Neuronal stem cell (in vitro differentiated cells): ENCODE data around the gene FBXO47.
"Not testable (repeated sequence)": the region's sequence is repeated elsewhere in the genome, so short reads cannot be mapped to it uniquely, and the experiment has no call there.

Source experiments
- DNase-seq: peaks from one replicate; pipeline ENCODE4 v3.0.0-alpha.2; 2013; ENCODE audit warnings: low spot score
- H2AFZ ChIP-seq: one replicate; pipeline ENCODE4 v1.6.1; 2013; ENCODE audit warnings: mild to moderate bottlenecking, low read length, inconsistent platforms
- H2AK5ac ChIP-seq: 2 replicates; pipeline ENCODE4 v1.6.1; 2013; ENCODE audit warnings: low read depth, mild to moderate bottlenecking, inconsistent platforms, low read length, moderate library complexity, mixed read lengths
- H2BK120ac ChIP-seq: 2 replicates; pipeline ENCODE4 v1.6.1; 2013; ENCODE audit warnings: low read depth, mild to moderate bottlenecking, inconsistent platforms, low read length, moderate library complexity, mixed read lengths
- H2BK12ac ChIP-seq: one replicate; pipeline ENCODE4 v1.6.1; 2013; ENCODE audit warnings: low read length, inconsistent platforms
- H2BK15ac ChIP-seq: 2 replicates; pipeline ENCODE4 v1.6.1; 2013; ENCODE audit warnings: mild to moderate bottlenecking, low read length, inconsistent platforms, mixed read lengths
- H2BK5ac ChIP-seq: one replicate; pipeline ENCODE4 v1.6.1; 2013; ENCODE audit warnings: inconsistent platforms, mild to moderate bottlenecking, low read length, moderate library complexity
- H3K14ac ChIP-seq: one replicate; pipeline ENCODE4 v1.6.1; 2013; ENCODE audit warnings: low read length, inconsistent platforms
- H3K18ac ChIP-seq: 2 replicates; pipeline ENCODE4 v1.6.1; 2013; ENCODE audit warnings: low read length, inconsistent platforms
- H3K23ac ChIP-seq: 2 replicates; pipeline ENCODE4 v1.6.1; 2013; ENCODE audit warnings: low read depth, mild to moderate bottlenecking, mixed read lengths, low read length, inconsistent platforms; ENCODE audit not compliant: poor library complexity
- H3K27ac ChIP-seq: replicated peaks from 3 replicates; pipeline ENCODE4 v1.5.1; 2013; ENCODE audit warnings: low read length, inconsistent platforms
- H3K27me3 ChIP-seq, 3 experiments: 2 replicates each; pipeline ENCODE4 v1.6.1; 2013; ENCODE audit warnings: low read length in 3 of 3, mild to moderate bottlenecking in 2 of 3, inconsistent platforms in 1 of 3, low read depth in 1 of 3, mixed read lengths in 1 of 3, moderate library complexity in 1 of 3; ENCODE audit not compliant: control insufficient read depth in 3 of 3, insufficient read depth in 3 of 3
- H3K36me3 ChIP-seq, 2 donors: replicated peaks in 1 of 2; 2 replicates each; pipeline ENCODE4 v1.6.1; 2013; ENCODE audit warnings: low read length in 2 of 2; ENCODE audit not compliant: control insufficient read depth in 2 of 2, insufficient read depth in 2 of 2
- H3K4ac ChIP-seq: 2 replicates; pipeline ENCODE4 v1.6.1; 2013; ENCODE audit warnings: inconsistent platforms, mild to moderate bottlenecking, low read length, moderate library complexity
- H3K4me1 ChIP-seq, 2 donors: 1 replicate in 1 of 2; 2 replicates in 1 of 2; pipeline ENCODE4 v1.6.1; 2013; ENCODE audit warnings: low read length in 2 of 2, low read depth in 1 of 2; ENCODE audit not compliant: control insufficient read depth in 2 of 2, insufficient read depth in 1 of 2
- H3K4me2 ChIP-seq: one replicate; pipeline ENCODE4 v1.6.1; 2013; ENCODE audit warnings: mild to moderate bottlenecking, low read length, inconsistent platforms; ENCODE audit not compliant: insufficient read depth, poor library complexity, severe bottlenecking
- H3K4me3 ChIP-seq, 2 donors: 2 replicates each; pipeline ENCODE4 v1.5.1; 2013; ENCODE audit warnings: low read length in 2 of 2, mild to moderate bottlenecking in 2 of 2, inconsistent platforms in 1 of 2, moderate library complexity in 1 of 2
- H3K79me1 ChIP-seq: one replicate; pipeline ENCODE4 v1.6.1; 2013; ENCODE audit warnings: low read depth, mild to moderate bottlenecking, inconsistent platforms, low read length, moderate library complexity
- H3K9ac ChIP-seq: one replicate; pipeline ENCODE4 v1.6.1; 2013; ENCODE audit warnings: mild to moderate bottlenecking, low read depth, low read length, inconsistent platforms; ENCODE audit not compliant: poor library complexity
- H3K9me3 ChIP-seq, 2 donors: replicated peaks in 1 of 2; 2 replicates each; pipeline versions ENCODE3 to v1.6.1; 2013; ENCODE audit warnings: low read length in 2 of 2, mild to moderate bottlenecking in 2 of 2, inconsistent platforms in 1 of 2, low read depth in 1 of 2, mixed read lengths in 1 of 2, moderate library complexity in 1 of 2; ENCODE audit not compliant: control insufficient read depth in 2 of 2, insufficient read depth in 1 of 2
- H4K8ac ChIP-seq: one replicate; pipeline ENCODE4 v1.6.1; 2013; ENCODE audit warnings: low read depth, mild to moderate bottlenecking, inconsistent platforms, low read length, moderate library complexity
- H4K91ac ChIP-seq: one replicate; pipeline ENCODE4 v1.6.1; 2013; ENCODE audit warnings: low read length, low read depth, mild to moderate bottlenecking, inconsistent platforms; ENCODE audit not compliant: poor library complexity
- WGBS, 2 donors: extraction: QIAGEN DNeasy Blood & Tissue Kit; methylation state at CpG; one replicate each; pipeline ENCODE4 v1.1.7; 2013; ENCODE audit warnings: missing lambda C conversion rate in 2 of 2, mixed read lengths in 1 of 2; ENCODE audit not compliant: insufficient read length in 2 of 2, insufficient replicate concordance in 1 of 2; ENCODE audit errors: extremely low coverage in 2 of 2; 5-methylcytosine and 5-hydroxymethylcytosine counted together

The FBXO47 gene

GRCh38 chr17:38930782-38931181 is 36.4 kb downstream of the FBXO47 start:
- not testable (repeated sequence) for H2BK12ac ChIP-seq, H3K79me1 ChIP-seq, H4K8ac ChIP-seq, H2BK5ac ChIP-seq, H2BK120ac ChIP-seq, H3K36me3 ChIP-seq, H2AFZ ChIP-seq, H3K9me3 ChIP-seq, H3K14ac ChIP-seq, H2AK5ac ChIP-seq, H3K18ac ChIP-seq, H3K27me3 ChIP-seq, H3K4me1 ChIP-seq, H3K9ac ChIP-seq, H3K27ac ChIP-seq, H3K4me2 ChIP-seq, H4K91ac ChIP-seq, DNase-seq, H3K23ac ChIP-seq, H2BK15ac ChIP-seq, H3K4ac ChIP-seq, H3K4me3 ChIP-seq
- no CpG with 5 or more reads among the region's 36 CpGs for WGBS, 2 donors

DNA sequence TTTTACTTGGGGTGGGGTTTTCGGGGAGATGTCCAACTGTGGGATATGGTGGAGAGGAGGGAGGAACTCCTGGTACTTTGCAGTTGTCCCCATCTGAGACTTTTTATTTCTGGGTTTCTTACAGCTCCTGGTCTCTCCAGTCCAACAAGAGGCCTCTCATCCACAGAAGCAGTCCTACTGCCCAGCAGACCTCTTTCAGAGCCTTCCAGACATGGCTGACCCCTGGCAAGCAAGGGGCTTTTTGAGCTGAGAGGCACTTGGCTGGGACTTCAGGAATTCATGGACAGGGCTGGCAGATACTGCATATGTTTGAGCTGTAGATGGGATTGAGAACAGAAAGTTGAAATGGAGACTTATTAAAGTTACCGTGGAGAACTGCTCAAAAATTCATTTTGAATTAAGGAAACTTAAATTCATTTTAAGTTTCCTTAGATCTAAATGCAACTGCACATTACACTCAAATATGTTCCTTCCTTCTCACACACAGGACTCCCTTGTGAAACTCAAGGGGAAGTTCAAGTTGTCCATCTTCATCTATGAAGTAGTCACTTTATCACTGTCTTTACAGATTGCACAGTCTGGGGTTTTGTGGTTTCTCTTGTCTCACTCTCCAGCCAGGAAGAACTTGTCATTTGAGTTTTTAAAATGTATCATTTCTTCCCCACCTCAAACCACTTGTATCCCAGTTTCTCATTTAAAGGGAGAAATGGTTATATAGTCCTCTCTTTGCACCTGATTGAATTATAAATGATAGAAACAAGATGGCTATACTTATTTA is 40.7 kb downstream of the FBXO47 start:
- Histone ChIP-seq H3K4me2 (no peak overlapping the region), H2AK5ac (no peak overlapping the region), H3K9me3 (no peaks in the 10 kb centered on the region), H3K18ac (no peak overlapping the region), H3K4ac (no peak overlapping the region), H2BK12ac (no peak overlapping the region), H2BK15ac (no peak overlapping the region), H2BK120ac (no peak overlapping the region), H3K79me1 (no peaks in the 10 kb centered on the region), H3K4me1 (peaks cover 11 to 19% of the 10 kb centered on the region in 2 donors), H3K9ac (no peak overlapping the region), H3K36me3 (no peaks in the 10 kb centered on the region), H4K8ac (no peak overlapping the region), H3K14ac (no peak overlapping the region), H3K27ac (no peak overlapping the region), H3K27me3 (no peaks in the 10 kb centered on the region), H3K4me3 (peak overlapping the region in 1 of 2 donors; percentile 56), H2AFZ (no peak overlapping the region), H4K91ac (no peak overlapping the region), H2BK5ac (no peak overlapping the region), H3K23ac (no peak overlapping the region)
- DNase-seq: no peak
- WGBS, 2 donors: no CpG with 5 or more reads among the region's 2 CpGs

DNA sequence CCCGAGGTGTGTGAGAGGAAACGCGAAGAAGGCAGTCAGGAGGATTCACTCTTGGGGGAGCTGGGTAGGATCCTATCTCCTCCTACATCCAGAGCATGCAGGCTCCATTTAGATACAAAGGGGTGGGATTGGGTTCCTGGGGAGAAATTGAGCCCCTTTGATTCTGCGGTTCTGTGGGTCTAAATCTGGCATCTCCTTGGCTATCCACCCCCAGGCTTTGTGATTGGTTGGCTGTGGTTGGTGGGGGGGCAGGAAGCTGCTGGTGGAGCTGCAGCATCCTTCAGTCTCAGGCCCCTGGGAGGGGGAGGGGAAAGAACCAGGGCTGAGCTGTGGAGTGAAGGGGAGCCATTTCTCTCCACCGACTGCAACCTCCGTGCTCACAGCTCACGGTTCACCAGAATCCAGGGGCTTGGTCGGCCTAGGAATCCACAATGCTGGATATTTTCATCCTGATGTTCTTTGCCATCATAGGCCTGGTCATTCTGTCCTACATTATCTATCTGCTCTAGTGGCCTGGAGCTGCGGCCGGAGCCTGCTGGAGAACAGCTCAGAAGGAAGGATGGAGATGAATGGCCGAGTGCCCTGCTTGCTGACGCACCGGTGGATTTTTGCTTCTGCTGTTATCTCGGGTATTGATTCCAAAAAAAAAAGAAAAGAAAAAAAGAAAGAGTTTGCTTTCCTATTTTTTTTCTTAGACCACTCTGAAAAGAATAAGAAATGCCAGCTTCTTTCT is 41.8 kb downstream of the FBXO47 start, which contains the start of gene LASP1NB:
Gene LASP1NB (plus strand): TSS at position 352 of the 733 bp plus-strand sequence.
- Histone ChIP-seq H2BK5ac (no peak within 1 kb of the TSS), H3K27ac (peak within 1 kb of the TSS; percentile 11), H3K9me3 (no peaks in the 10 kb centered on the region), H2AK5ac (no peak within 1 kb of the TSS), H3K4me2 (peak within 1 kb of the TSS; percentile 43), H3K27me3 (no peaks in the 10 kb centered on the region), H3K79me1 (no peaks in the 10 kb centered on the region), H3K4me1 (peaks cover 11 to 19% of the 10 kb centered on the region in 2 donors), H3K23ac (no peak within 1 kb of the TSS), H3K4ac (no peak within 1 kb of the TSS), H2BK15ac (no peak within 1 kb of the TSS), H2BK12ac (no peak within 1 kb of the TSS), H3K9ac (peak within 1 kb of the TSS; percentile 71), H4K8ac (no peak within 1 kb of the TSS), H3K18ac (peak within 1 kb of the TSS; percentile 78), H2AFZ (peak within 1 kb of the TSS; percentile 88), H3K36me3 (peaks cover 0 to 2% of the 10 kb centered on the region in 2 donors), H3K4me3 (peak within 1 kb of the TSS; percentile 31 to 56), H2BK120ac (no peak within 1 kb of the TSS), H3K14ac (no peak within 1 kb of the TSS), H4K91ac (no peak within 1 kb of the TSS)
- no peak for DNase-seq
- no CpG with 5 or more reads among the region's 14 CpGs for WGBS, 2 donors
